Neural progenitor cell (in vitro differentiated cells): ENCODE measurements around the gene PITPNC1. TPM values are rescaled to one million over a fixed set of nuclear protein-coding genes. Genes with fewer than 3 reads are reported as not detected.

Experiments used
- DNase-seq: peaks from one replicate; pipeline ENCODE4 v3.0.0-alpha.2; 2016; ENCODE audit warnings: low spot score
- H2AFZ ChIP-seq: fragments of 200-600 bp; sonication (generic); replicated peaks from 2 replicates; pipeline ENCODE4 v1.6.1; 2016; ENCODE audit warnings: antibody characterized with exemption
- H3F3A ChIP-seq: fragments of 200-600 bp; sonication (generic); 2 replicates; pipeline ENCODE4 v1.6.1; 2016; ENCODE audit warnings: antibody characterized with exemption, low read depth
- H3K27ac ChIP-seq: fragments of 200-600 bp; sonication (generic); 2 replicates; pipeline ENCODE4 v1.5.1; 2016; ENCODE audit warnings: mild to moderate bottlenecking
- H3K27me3 ChIP-seq: fragments of 200-600 bp; sonication (generic); 2 replicates; pipeline ENCODE4 v1.6.1; 2016; ENCODE audit warnings: mild to moderate bottlenecking, moderate library complexity
- H3K36me3 ChIP-seq: fragments of 200-600 bp; sonication (generic); 2 replicates; pipeline ENCODE4 v1.5.1; 2016
- H3K4me1 ChIP-seq: fragments of 200-600 bp; sonication (generic); 2 replicates; pipeline ENCODE4 v1.6.1; 2016; ENCODE audit warnings: mixed run types
- H3K4me2 ChIP-seq: fragments of 200-600 bp; sonication (generic); 2 replicates; pipeline ENCODE4 v1.6.1; 2016
- H3K4me3 ChIP-seq: fragments of 200-600 bp; sonication (generic); 2 replicates; pipeline ENCODE4 v1.5.1; 2016
- H3K79me2 ChIP-seq: fragments of 200-600 bp; sonication (generic); 2 replicates; pipeline ENCODE4 v1.6.1; 2016; ENCODE audit warnings: low read depth
- H3K9ac ChIP-seq: fragments of 200-600 bp; sonication (generic); 2 replicates; pipeline ENCODE4 v1.6.1; 2016
- H3K9me3 ChIP-seq: fragments of 200-600 bp; sonication (generic); 2 replicates; pipeline ENCODE4 v1.5.1; 2016; ENCODE audit warnings: low read depth
- H4K20me1 ChIP-seq: fragments of 200-600 bp; sonication (generic); 2 replicates; pipeline ENCODE4 v1.6.1; 2016; ENCODE audit warnings: low read depth
- H3K27ac Mint-ChIP-seq: 3 replicates; pipeline ENCODE4 v1.8.0; 2021; ENCODE audit warnings: mixed read lengths
- H3K27me3 Mint-ChIP-seq: 2 replicates; pipeline ENCODE4 v1.8.0; 2022; ENCODE audit warnings: low read depth, mild to moderate bottlenecking, inconsistent platforms, moderate library complexity, mixed read lengths; ENCODE audit not compliant: insufficient read depth
- H3K36me3 Mint-ChIP-seq: 3 replicates; pipeline ENCODE4 v1.8.0; 2021; ENCODE audit warnings: mixed read lengths
- H3K4me1 Mint-ChIP-seq: 3 replicates; pipeline ENCODE4 v1.8.0; 2021; ENCODE audit warnings: mixed read lengths
- H3K4me3 Mint-ChIP-seq: 3 replicates; pipeline ENCODE4 v1.8.0; 2021; ENCODE audit warnings: mild to moderate bottlenecking, moderate library complexity, mixed read lengths
- H3K9me3 Mint-ChIP-seq: 3 replicates; pipeline ENCODE4 v1.8.0; 2020; ENCODE audit warnings: mixed read lengths
- CTCF ChIP-seq: fragments of 200-600 bp; sonication (generic); IDR thresholded peaks from 2 replicates; pipeline ENCODE4 v1.5.1; 2017; ENCODE audit warnings: antibody characterized with exemption, mild to moderate bottlenecking
- EZH2 ChIP-seq: fragments of 200-600 bp; sonication (generic); IDR thresholded peaks from 2 replicates; pipeline ENCODE4 v1.6.1; 2017; ENCODE audit warnings: antibody characterized with exemption, mild to moderate bottlenecking, moderate library complexity
- EZH2phosphoT487 ChIP-seq: fragments of 200-600 bp; sonication (generic); IDR thresholded peaks from 2 replicates; pipeline ENCODE4 v1.6.1; 2017; ENCODE audit warnings: antibody characterized with exemption
- total RNA-seq: library from RNA; depleted of rRNA; stranded (reverse); fragments of >200 nt; gene quantifications from 2 replicates; pipeline ENCODE4 v1.2.3, GENCODE V29; 2015; ENCODE audit warnings: low replicate concordance

Gene PITPNC1
- total RNA-seq, 1 donor from 2014 or later: 8.1 TPM

GRCh38 chr17:67636834-67637520 lies 259.9 kb downstream of the PITPNC1 start:
- Mint-ChIP-seq H3K9me3 (no peaks in the 10 kb centered on the region), H3K4me3 (no peak overlapping the region), H3K27ac (peak overlapping the region; percentile 78), H3K4me1 (peaks cover 3% of the 10 kb centered on the region), H3K36me3 (peaks cover 11% of the 10 kb centered on the region), H3K27me3 (peaks cover 2% of the 10 kb centered on the region)
- no peak for DNase-seq
- Histone ChIP-seq H3K27me3 (no peaks in the 10 kb centered on the region), H3K79me2 (no peaks in the 10 kb centered on the region), H3K4me2 (no peak overlapping the region), H3K9me3 (no peaks in the 10 kb centered on the region), H2AFZ (no peak overlapping the region), H3K9ac (no peak overlapping the region), H3K4me1 (no peaks in the 10 kb centered on the region), H3K36me3 (no peaks in the 10 kb centered on the region), H3K27ac (no peak overlapping the region), H3K4me3 (no peak overlapping the region), H4K20me1 (no peaks in the 10 kb centered on the region), H3F3A (no peaks in the 10 kb centered on the region)
- TF ChIP-seq CTCF (no peak), EZH2 (no peak), EZH2phosphoT487 (no peak)

GRCh38 chr17:67637901-67638641 lies 261.0 kb downstream of the PITPNC1 start:
- H4K20me1 ChIP-seq: no peaks in the 10 kb centered on the region
- H3K4me3 ChIP-seq: no peak overlapping the region
- Mint-ChIP-seq H3K27me3 (peaks cover 2% of the 10 kb centered on the region), H3K36me3 (peaks cover 11% of the 10 kb centered on the region), H3K9me3 (no peaks in the 10 kb centered on the region), H3K4me3 (no peak overlapping the region), H3K4me1 (peaks cover 3% of the 10 kb centered on the region), H3K27ac (no peak overlapping the region)
- no peak overlapping the region for H3K9ac ChIP-seq
- TF ChIP-seq EZH2: no peak
- no peak for TF ChIP-seq EZH2phosphoT487
- TF ChIP-seq CTCF: no peak
- no peak for DNase-seq
- no peak overlapping the region for H3K27ac ChIP-seq
- H3K79me2 ChIP-seq: no peaks in the 10 kb centered on the region
- no peaks in the 10 kb centered on the region for H3K4me1 ChIP-seq
- no peaks in the 10 kb centered on the region for H3K9me3 ChIP-seq
- no peaks in the 10 kb centered on the region for H3K27me3 ChIP-seq
- no peaks in the 10 kb centered on the region for H3K36me3 ChIP-seq
- H3F3A ChIP-seq: no peaks in the 10 kb centered on the region
- H3K4me2 ChIP-seq: no peak overlapping the region
- H2AFZ ChIP-seq: no peak overlapping the region

- Histone ChIP-seq H4K20me1 (no peaks in the 10 kb centered on the region), H2AFZ (no peak overlapping the region), H3K27me3 (no peaks in the 10 kb centered on the region), H3K36me3 (no peaks in the 10 kb centered on the region), H3K4me2 (no peak overlapping the region), H3K9me3 (no peaks in the 10 kb centered on the region), H3K4me1 (no peaks in the 10 kb centered on the region), H3K4me3 (no peak overlapping the region), H3K27ac (no peak overlapping the region), H3K79me2 (no peaks in the 10 kb centered on the region), H3F3A (no peaks in the 10 kb centered on the region), H3K9ac (no peak overlapping the region)
- Mint-ChIP-seq H3K36me3 (peaks cover 9% of the 10 kb centered on the region), H3K4me1 (peaks cover 3% of the 10 kb centered on the region), H3K4me3 (no peak overlapping the region), H3K9me3 (no peaks in the 10 kb centered on the region), H3K27me3 (peaks cover 2% of the 10 kb centered on the region), H3K27ac (no peak overlapping the region)
- no peak for TF ChIP-seq EZH2
- no peak for TF ChIP-seq CTCF
- TF ChIP-seq EZH2phosphoT487: no peak
- no peak for DNase-seq
Observed at GRCh38 chr17:67638871-67639270, 261.8 kb downstream of the PITPNC1 start.
